ENCODE measurements around the gene ANKH. TPM values are rescaled to one million over a fixed set of nuclear protein-coding genes. Genes with fewer than 3 reads are reported as not detected.

The ANKH gene
- total and polyA plus RNA-seq, 10 donors, result 9.0 to 87.3 (median 46.7) TPM

- Histone ChIP-seq H3K4me1 (no peaks in the 10 kb centered on the region), H3K27ac (no peak overlapping the region), H3K4me3 (no peak overlapping the region), H3K9me3 (no peaks in the 10 kb centered on the region), H3K27me3 (replicated peaks in 1 of 7) (no peaks in the 10 kb centered on the region), H3K36me3 (no peaks in the 10 kb centered on the region)
- intact Hi-C loops (cut with DNase I; ENCODE audit: low total_unique reads), result no loop called here
- 85 to 91% (median 89%) methylated on average over 7 of the region's 7 CpGs for WGBS, 5 donors
- no peak for TF ChIP-seq POLR2AphosphoS5 (IDR thresholded peaks at IDR 0.05)
- TF ChIP-seq CTCF (IDR thresholded peaks at IDR 0.05 in 8 of 11, conservative IDR thresholded peaks at IDR 0.05 in 3 of 11), result no peak
- TF ChIP-seq POLR2A (IDR thresholded peaks at IDR 0.05), result no peak
- no peak for DNase-seq
Measured at GRCh38 chr5:14912206-14912605, 40.6 kb upstream of the ANKH start.

- WGBS, 5 donors, result 81 to 94% (median 89%) methylated on average over 2 of the region's 2 CpGs
- intact Hi-C loops (cut with DNase I; ENCODE audit: low total_unique reads), result no loop called here
- H3K27me3 ChIP-seq (replicated peaks in 1 of 7), result no peaks in the 10 kb centered on the region
Measured at GRCh38 chr5:14909369-14909768, 37.8 kb upstream of the ANKH start.

GRCh38 chr5:14908172-14908571 lies 36.6 kb upstream of the ANKH start:
- no peaks in the 10 kb centered on the region for H3K27me3 ChIP-seq (replicated peaks in 1 of 7)
- no peaks in the 10 kb centered on the region for H3K9me3 ChIP-seq
- TF ChIP-seq CTCF (IDR thresholded peaks at IDR 0.05 in 8 of 11, conservative IDR thresholded peaks at IDR 0.05 in 3 of 11) (no peak), POLR2A (IDR thresholded peaks at IDR 0.05) (no peak), POLR2AphosphoS5 (IDR thresholded peaks at IDR 0.05) (no peak)
- no peak overlapping the region for H3K4me3 ChIP-seq
- intact Hi-C loops (cut with DNase I; ENCODE audit: low total_unique reads), result no loop called here
- H3K27ac ChIP-seq, result no peak overlapping the region
- H3K36me3 ChIP-seq, result no peaks in the 10 kb centered on the region
- no peaks in the 10 kb centered on the region for H3K4me1 ChIP-seq
- WGBS, 5 donors, result 69 to 84% (median 76%) methylated on average over 6 of the region's 6 CpGs
- no peak for DNase-seq

More at GRCh38 chr5:14909369-14909768, 37.8 kb upstream of the ANKH start:
- TF ChIP-seq POLR2AphosphoS5 (IDR thresholded peaks at IDR 0.05) (no peak), POLR2A (IDR thresholded peaks at IDR 0.05) (no peak), CTCF (IDR thresholded peaks at IDR 0.05 in 8 of 11, conservative IDR thresholded peaks at IDR 0.05 in 3 of 11) (no peak)
- H3K36me3 ChIP-seq, result no peaks in the 10 kb centered on the region
- no peaks in the 10 kb centered on the region for H3K4me1 ChIP-seq
- no peak for DNase-seq
- H3K4me3 ChIP-seq, result no peak overlapping the region
- no peaks in the 10 kb centered on the region for H3K9me3 ChIP-seq
- no peak overlapping the region for H3K27ac ChIP-seq

- Histone ChIP-seq H3K4me3 (no peak overlapping the region), H3K36me3 (no peaks in the 10 kb centered on the region), H3K4me1 (peaks cover 0 to under 1% (median 0%) of the 10 kb centered on the region in 6 donors), H3K27ac (no peak overlapping the region), H3K9me3 (no peaks in the 10 kb centered on the region), H3K27me3 (replicated peaks in 1 of 7) (no peaks in the 10 kb centered on the region)
- TF ChIP-seq POLR2A (IDR thresholded peaks at IDR 0.05) (no peak), POLR2AphosphoS5 (IDR thresholded peaks at IDR 0.05) (no peak), CTCF (IDR thresholded peaks at IDR 0.05 in 8 of 11, conservative IDR thresholded peaks at IDR 0.05 in 3 of 11) (no peak)
- DNase-seq, result no peak
- 91 to 95% (median 94%) methylated on average over 3 of the region's 3 CpGs for WGBS, 5 donors
- intact Hi-C loops (cut with DNase I; ENCODE audit: low total_unique reads), result no loop called here
Measured at GRCh38 chr5:14906628-14907027, 35.0 kb upstream of the ANKH start.
